ENCODE results near the gene ATP6V0E2. TPM values are rescaled to one million over a fixed set of nuclear protein-coding genes. Genes with fewer than 3 reads are reported as not detected.
A peak's percentile ranks its signal among the peaks of the same experiment; 100 is the strongest.

ATP6V0E2 gene
- total RNA-seq, 4 donors from 2014 or later: 15.2 to 41.1 (median 26.8) TPM

- H3K4me1 ChIP-seq: peaks cover 8% of the 10 kb centered on the region
- no peak for TF ChIP-seq EP300 (IDR thresholded peaks at IDR 0.05)
- no peak for TF ChIP-seq CTCF (IDR thresholded peaks at IDR 0.05)
- no peak for TF ChIP-seq POLR2A (IDR thresholded peaks at IDR 0.05)
- no peak for TF ChIP-seq POLR2AphosphoS5 (IDR thresholded peaks at IDR 0.05)
- 86% methylated on average over 18 of the region's 19 CpGs for WGBS
- H3K27me3 ChIP-seq: no peaks in the 10 kb centered on the region
- H3K27ac ChIP-seq: no peak overlapping the region
- H3K4me3 ChIP-seq: no peak overlapping the region
- H3K9me3 ChIP-seq: no peaks in the 10 kb centered on the region
- H3K36me3 ChIP-seq: peaks cover 3% of the 10 kb centered on the region
- DNase-seq (ENCODE audit: low spot score in 2 of 2): no peak
Measured at GRCh38 chr7:149881328-149882247, 7.8 kb downstream of the ATP6V0E2 start.

- H3K36me3 ChIP-seq: peaks cover 3% of the 10 kb centered on the region
- H3K4me3 ChIP-seq: no peak overlapping the region
- WGBS: 54% methylated on average over 10 of the region's 11 CpGs
- no peak for DNase-seq (ENCODE audit: low spot score in 2 of 2)
- TF ChIP-seq CTCF (IDR thresholded peaks at IDR 0.05) (no peak), POLR2AphosphoS5 (IDR thresholded peaks at IDR 0.05) (no peak), EP300 (IDR thresholded peaks at IDR 0.05) (no peak), POLR2A (IDR thresholded peaks at IDR 0.05) (no peak)
- no peaks in the 10 kb centered on the region for H3K27me3 ChIP-seq
- peaks cover 8% of the 10 kb centered on the region for H3K4me1 ChIP-seq
- H3K9me3 ChIP-seq: no peaks in the 10 kb centered on the region
- H3K27ac ChIP-seq: no peak overlapping the region
Measured at GRCh38 chr7:149882248-149883047, 8.7 kb downstream of the ATP6V0E2 start.

GRCh38 chr7:149883048-149883438 lies 9.3 kb downstream of the ATP6V0E2 start:
- DNase-seq (ENCODE audit: low spot score in 2 of 2): no peak
- TF ChIP-seq CTCF (IDR thresholded peaks at IDR 0.05): no peak
- no peak for TF ChIP-seq POLR2A (IDR thresholded peaks at IDR 0.05)
- no peak for TF ChIP-seq POLR2AphosphoS5 (IDR thresholded peaks at IDR 0.05)
- TF ChIP-seq EP300 (IDR thresholded peaks at IDR 0.05): no peak
- Histone ChIP-seq H3K4me3 (no peak overlapping the region), H3K4me1 (peaks cover 8% of the 10 kb centered on the region), H3K36me3 (peaks cover 3% of the 10 kb centered on the region), H3K27me3 (no peaks in the 10 kb centered on the region), H3K27ac (no peak overlapping the region), H3K9me3 (no peaks in the 10 kb centered on the region)
- 72% methylated on average over 8 of the region's 8 CpGs for WGBS

- H3K4me1 ChIP-seq: peaks cover 8% of the 10 kb centered on the region
- no peaks in the 10 kb centered on the region for H3K27me3 ChIP-seq
- TF ChIP-seq POLR2A (IDR thresholded peaks at IDR 0.05) (no peak), CTCF (IDR thresholded peaks at IDR 0.05) (peak; percentile 18 to 55)
- DNase-seq (ENCODE audit: low spot score in 2 of 2): no peak
- H3K4me3 ChIP-seq: no peak overlapping the region
- H3K27ac ChIP-seq: no peak overlapping the region
- peaks cover 3% of the 10 kb centered on the region for H3K36me3 ChIP-seq
- WGBS: 26% methylated on average over 12 of the region's 12 CpGs
- H3K9me3 ChIP-seq: no peaks in the 10 kb centered on the region
Measured at GRCh38 chr7:149883452-149883861, 9.7 kb downstream of the ATP6V0E2 start.

GRCh38 chr7:149884016-149884415 lies 10.2 kb downstream of the ATP6V0E2 start:
- 65% methylated on average over 4 of the region's 4 CpGs for WGBS
- Histone ChIP-seq H3K9me3 (no peaks in the 10 kb centered on the region), H3K27me3 (no peaks in the 10 kb centered on the region), H3K4me1 (peaks cover 8% of the 10 kb centered on the region), H3K27ac (no peak overlapping the region), H3K36me3 (peaks cover 3% of the 10 kb centered on the region), H3K4me3 (no peak overlapping the region)
- TF ChIP-seq EP300 (IDR thresholded peaks at IDR 0.05) (no peak), POLR2AphosphoS5 (IDR thresholded peaks at IDR 0.05) (no peak), CTCF (IDR thresholded peaks at IDR 0.05) (no peak), POLR2A (IDR thresholded peaks at IDR 0.05) (no peak)
- DNase-seq (ENCODE audit: low spot score in 2 of 2): no peak
